Fibroblast of the aortic adventitia (primary cell): ENCODE measurements around the gene ZDHHC12. TPM values are rescaled to one million over a fixed set of nuclear protein-coding genes. Genes with fewer than 3 reads are reported as not detected.

Experiments
- DNase-seq: peaks from one replicate; pipeline ENCODE4 v3.0.0-alpha.2; 2010; ENCODE audit warnings: low read depth
- H3K4me3 ChIP-seq: 2 replicates; pipeline ENCODE4 v1.5.1; 2011; ENCODE audit warnings: low read depth, mild to moderate bottlenecking, control low read depth, low read length, moderate library complexity
- CTCF ChIP-seq: IDR thresholded peaks from 2 replicates; pipeline ENCODE4 v1.5.1; 2011; ENCODE audit warnings: mild to moderate bottlenecking, low read length, control low read depth, inconsistent platforms; ENCODE audit not compliant: insufficient read depth
- total RNA-seq: library from RNA; depleted of rRNA; stranded (reverse); fragments of >200 nt; gene quantifications from 2 replicates; pipeline ENCODE4 v1.2.3, GENCODE V29; 2012; ENCODE audit warnings: low replicate concordance

ZDHHC12 gene
- total RNA-seq, 1 donor, result 18.9 TPM

GRCh38 chr9:128723352-128723865 lies 518 bp downstream of the ZDHHC12 start:
- H3K4me3 ChIP-seq, result peak overlapping the region; percentile 78
- DNase-seq, result no peak
- no peak for TF ChIP-seq CTCF

GRCh38 chr9:128722380-128723351 lies 1.3 kb downstream of the ZDHHC12 start:
- no peak for TF ChIP-seq CTCF
- H3K4me3 ChIP-seq, result no peak overlapping the region
- no peak for DNase-seq

GRCh38 chr9:128721487-128722010 lies 2.4 kb downstream of the ZDHHC12 start:
- no peak for TF ChIP-seq CTCF
- no peak for DNase-seq
- H3K4me3 ChIP-seq, result no peak overlapping the region

GRCh38 chr9:128720841-128721486 lies 3.0 kb downstream of the ZDHHC12 start:
- TF ChIP-seq CTCF, result no peak
- H3K4me3 ChIP-seq, result no peak overlapping the region
- no peak for DNase-seq

GRCh38 chr9:128719919-128720605 lies 3.9 kb downstream of the ZDHHC12 start:
- H3K4me3 ChIP-seq, result no peak overlapping the region
- no peak for DNase-seq
- no peak for TF ChIP-seq CTCF

GRCh38 chr9:128718475-128718874 lies 5.5 kb downstream of the ZDHHC12 start:
- no peak overlapping the region for H3K4me3 ChIP-seq
- DNase-seq, result no peak
- TF ChIP-seq CTCF, result no peak
